GM19025 (cell line): ENCODE measurements around the gene TAF7L.
"Not testable (repeated sequence)": the region's sequence is repeated elsewhere in the genome, so short reads cannot be mapped to it uniquely, and the experiment has no call there.

ENCODE experiments used
- ATAC-seq: cut with Tn5 transposase; IDR thresholded peaks from one replicate; pipeline ENCODE4 v1.9.1; 2021; ENCODE audit warnings: mild to moderate bottlenecking, low read depth, moderate library complexity; ENCODE audit not compliant: unreplicated experiment

The TAF7L gene, protein sequence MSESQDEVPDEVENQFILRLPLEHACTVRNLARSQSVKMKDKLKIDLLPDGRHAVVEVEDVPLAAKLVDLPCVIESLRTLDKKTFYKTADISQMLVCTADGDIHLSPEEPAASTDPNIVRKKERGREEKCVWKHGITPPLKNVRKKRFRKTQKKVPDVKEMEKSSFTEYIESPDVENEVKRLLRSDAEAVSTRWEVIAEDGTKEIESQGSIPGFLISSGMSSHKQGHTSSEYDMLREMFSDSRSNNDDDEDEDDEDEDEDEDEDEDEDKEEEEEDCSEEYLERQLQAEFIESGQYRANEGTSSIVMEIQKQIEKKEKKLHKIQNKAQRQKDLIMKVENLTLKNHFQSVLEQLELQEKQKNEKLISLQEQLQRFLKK

DNA sequence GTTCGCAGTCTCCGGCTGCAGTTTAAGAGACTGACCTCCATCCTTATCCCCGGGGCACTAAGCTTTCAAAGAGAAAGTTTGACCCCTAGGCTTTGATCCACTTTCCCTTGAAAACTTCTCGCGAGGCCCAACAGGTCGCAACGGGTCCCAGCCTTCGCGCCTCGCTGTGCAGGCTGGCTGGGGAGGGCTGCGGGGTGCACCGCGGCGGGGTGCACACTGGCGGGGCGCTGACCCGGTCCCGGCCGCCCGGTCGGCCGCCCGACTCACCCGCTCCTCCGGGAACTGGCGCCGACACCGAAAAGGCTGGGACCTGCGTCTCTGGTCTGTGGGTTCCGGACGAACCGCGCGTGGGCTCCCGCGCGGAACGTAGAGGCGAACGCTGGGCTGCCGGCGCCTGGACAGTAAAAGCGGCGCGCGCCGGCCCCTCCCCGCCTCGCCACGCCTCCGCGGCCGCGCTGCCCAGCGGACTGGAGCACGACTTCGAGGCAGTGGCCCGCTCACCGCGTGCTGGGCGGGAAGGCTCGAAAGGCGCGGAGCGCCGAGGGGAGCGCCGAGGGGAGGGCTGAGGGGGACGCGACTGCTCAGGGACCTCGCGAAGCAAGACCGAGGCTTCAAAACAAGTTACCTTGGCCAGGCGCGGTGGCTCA, at the start of gene TAF7L:
Gene TAF7L (minus strand): TSS at position 378 of the 647 bp plus-strand sequence. CDS start 3,791 bp downstream, outside the sequence.
- ATAC-seq = no peak

- ATAC-seq = no peak
Observed at GRCh38 chrX:101337776-101338271, 46.7 kb upstream of the TAF7L start.

DNA sequence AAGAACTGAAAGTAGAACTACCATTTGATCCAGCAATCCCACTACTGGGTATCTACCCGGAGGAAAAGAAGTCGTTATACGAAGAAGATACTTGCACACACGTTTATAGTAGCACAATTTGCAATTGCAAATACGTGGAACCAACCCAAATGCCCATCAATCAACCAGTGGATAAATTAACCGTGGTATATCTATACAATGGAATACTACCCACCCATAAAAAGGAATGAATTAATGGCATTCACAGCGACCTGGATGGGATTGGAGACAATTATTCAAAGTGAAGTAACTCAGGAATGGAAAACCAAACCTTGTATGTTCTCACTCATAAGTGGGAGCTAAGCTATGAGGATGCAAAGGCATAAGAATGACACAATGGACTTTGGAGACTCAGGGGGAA, 43.2 kb upstream of the TAF7L start:
- not testable (repeated sequence) for ATAC-seq

GRCh38 chrX:101326600-101326999, 35.5 kb upstream of the TAF7L start:
- ATAC-seq = not testable (repeated sequence)

DNA sequence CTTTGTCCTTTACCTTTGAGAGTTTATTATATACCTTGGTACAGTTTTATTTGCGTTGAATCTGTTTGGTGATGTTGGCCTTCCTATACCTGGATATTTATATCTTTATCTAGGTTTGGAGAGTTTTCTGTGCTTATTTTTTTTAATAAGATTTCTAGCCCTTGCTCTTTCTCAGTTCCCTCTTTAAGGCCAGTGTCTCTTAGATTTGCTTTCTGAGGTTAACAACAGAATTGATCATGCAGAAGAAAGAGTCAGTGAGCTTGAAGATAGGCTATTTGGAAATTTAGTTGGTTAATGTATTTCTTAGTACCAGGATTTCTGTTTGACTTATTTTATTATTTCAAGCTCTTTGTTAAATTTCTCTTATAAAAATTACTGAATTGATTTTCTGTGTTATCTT, 12.7 kb upstream of the TAF7L start:
- ATAC-seq = no peak

- not testable (repeated sequence) for ATAC-seq
Observed at GRCh38 chrX:101295603-101296002, 4.5 kb upstream of the TAF7L start.

DNA sequence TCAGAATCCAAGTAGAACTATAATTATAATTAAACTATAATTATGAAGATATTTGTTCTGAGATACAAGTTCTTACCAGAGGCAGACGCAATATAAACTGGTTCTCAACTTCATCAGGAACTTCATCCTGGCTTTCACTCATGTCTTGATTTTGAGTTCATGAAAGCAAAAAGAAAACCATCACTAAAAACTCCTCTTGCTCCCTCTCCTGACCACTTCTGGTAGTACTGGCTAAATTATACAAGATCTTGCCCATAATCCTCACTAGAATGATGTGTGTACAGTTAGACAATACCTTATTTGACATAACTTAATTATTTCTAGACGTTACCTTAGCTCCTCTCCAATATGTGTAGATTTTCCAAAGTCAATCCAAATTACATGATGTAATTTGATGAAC, 3.7 kb downstream of the TAF7L start:
- no peak for ATAC-seq

DNA sequence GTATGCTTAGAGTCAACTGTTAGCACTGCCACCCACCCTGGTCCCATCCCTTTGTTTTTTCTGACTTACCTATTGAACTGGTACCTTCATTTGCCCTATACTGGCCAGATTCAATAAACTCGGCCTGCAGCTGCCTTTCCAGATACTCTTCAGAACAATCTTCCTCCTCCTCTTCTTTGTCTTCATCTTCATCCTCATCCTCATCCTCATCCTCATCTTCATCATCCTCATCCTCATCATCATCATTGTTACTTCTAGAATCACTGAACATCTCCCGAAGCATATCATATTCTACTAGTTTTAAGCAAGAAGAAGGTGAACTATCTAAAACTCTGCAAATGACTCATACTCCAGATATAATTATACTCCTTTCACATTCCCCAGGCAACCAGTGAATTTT, 14.9 kb downstream of the TAF7L start:
- ATAC-seq = no peak

- no peak for ATAC-seq
Observed at GRCh38 chrX:101274198-101274597, 16.9 kb downstream of the TAF7L start.

- ATAC-seq = no peak
Observed at GRCh38 chrX:101265869-101266428, 25.2 kb downstream of the TAF7L start.

- ATAC-seq = no peak
Observed at GRCh38 chrX:101263766-101264165, 27.4 kb downstream of the TAF7L start.

DNA sequence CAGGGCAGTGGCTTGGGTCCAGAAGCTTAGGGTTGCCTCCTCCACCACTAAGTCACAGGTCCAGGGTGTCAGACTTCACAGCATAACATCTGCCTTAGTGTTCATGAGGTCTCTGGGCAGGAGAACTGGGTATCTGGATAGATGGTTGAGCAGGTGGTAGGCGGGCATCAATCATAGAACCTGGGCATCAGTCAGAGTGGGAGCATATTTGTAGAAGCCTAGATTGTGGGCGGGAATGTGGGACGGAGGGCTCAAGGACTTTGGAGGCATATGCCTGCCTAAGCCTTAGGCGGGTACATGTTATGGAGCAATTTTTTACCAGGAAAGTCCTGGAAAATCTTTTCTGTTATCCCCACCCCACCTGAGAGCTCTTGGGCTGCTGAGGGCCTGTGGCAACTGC, 28.5 kb downstream of the TAF7L start:
- no peak for ATAC-seq

DNA sequence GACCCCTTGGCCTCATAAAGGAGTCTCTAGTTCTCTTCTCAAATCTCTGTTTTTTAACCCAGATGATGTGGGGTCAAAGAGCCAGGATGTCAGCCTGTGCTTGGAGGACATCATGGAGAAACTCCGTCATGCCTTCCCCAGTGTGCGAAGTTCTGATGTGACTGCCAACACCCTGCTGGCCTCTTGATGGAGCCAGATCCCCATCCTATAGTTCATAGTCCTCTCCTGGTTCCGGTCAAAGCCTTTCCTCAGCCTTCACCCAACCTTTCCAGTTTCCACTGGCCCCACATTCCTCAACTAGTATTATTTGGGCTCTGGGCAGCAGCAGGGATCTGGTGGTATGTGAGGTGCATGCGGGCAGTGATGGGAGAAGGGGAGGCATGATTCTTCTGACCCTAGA, 30.7 kb downstream of the TAF7L start:
- no peak for ATAC-seq

DNA sequence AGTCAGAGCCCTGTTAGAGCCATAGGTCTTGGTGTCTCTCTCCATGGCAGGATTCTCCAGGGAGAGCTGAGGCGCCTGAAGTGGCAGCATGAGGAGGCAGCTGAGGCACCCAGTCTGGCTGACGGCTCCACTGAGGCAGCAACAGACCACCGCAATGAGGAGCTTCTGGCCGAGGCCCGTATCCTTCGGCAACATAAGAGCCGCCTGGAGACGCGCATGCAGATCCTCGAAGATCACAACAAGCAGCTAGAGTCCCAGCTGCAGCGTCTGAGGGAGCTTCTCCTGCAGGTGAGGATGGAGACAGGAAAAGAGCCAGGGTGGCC, 32.9 kb downstream of the TAF7L start:
- no peak for ATAC-seq

DNA sequence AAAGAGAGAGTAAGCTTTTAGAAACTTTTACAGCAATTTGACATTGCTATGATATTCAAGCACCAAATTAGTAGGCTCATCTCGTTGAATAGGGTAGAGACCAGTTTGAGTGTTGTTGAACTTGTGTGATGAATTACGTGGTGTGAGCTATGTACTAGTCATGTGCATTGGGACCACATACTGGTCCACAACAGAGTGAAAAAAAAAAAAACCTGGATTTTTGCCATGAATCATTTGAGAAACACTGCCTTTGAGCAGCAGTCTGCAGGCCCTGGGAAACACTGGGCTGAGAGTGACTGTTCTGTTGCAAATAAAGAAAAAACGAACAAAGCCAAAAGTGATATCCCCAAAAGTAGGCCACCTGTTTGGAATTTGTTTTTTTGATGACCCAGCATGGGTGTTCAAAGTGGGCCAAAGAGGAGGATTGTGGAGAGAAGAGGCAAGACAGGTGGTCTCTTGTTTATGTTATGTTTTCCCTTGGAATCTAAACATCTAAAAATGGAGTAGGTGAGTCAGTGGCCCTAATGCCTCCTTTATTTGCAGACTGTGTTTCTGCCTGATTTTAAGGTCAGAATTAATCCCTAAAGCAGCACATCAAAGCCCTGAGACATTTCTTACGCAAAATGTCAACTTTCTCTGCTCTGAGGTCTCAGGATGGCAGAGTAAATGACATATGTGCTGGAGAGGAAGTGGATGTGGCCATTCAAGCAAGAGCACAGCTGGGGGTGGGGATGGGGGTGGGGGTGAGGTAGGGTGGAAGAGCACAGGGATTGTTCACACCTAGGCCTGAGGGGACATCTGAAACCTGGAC, 33.5 kb downstream of the TAF7L start:
- no peak for ATAC-seq

GRCh38 chrX:101252634-101253033, 38.5 kb downstream of the TAF7L start:
- ATAC-seq = no peak

DNA sequence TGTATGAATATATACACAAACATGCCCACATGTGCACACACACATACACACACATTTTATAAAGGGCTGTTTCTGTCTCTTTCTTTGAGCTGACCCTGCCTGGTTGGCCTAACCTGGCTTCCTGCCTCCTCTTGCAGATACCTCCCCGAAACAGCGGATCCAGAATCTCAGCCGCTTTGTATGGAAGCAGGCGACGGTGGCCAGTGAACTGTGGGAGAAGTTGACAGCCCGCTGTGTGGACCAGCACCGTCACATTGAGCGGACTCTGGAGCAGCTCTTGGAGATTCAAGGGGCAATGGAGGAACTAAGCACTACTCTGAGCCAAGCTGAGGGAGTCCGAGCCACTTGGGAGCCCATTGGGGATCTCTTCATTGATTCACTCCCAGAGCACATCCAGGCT, 49.6 kb downstream of the TAF7L start:
- ATAC-seq = no peak

- ATAC-seq = no peak
Observed at GRCh38 chrX:101237041-101237440, 54.1 kb downstream of the TAF7L start.

DNA sequence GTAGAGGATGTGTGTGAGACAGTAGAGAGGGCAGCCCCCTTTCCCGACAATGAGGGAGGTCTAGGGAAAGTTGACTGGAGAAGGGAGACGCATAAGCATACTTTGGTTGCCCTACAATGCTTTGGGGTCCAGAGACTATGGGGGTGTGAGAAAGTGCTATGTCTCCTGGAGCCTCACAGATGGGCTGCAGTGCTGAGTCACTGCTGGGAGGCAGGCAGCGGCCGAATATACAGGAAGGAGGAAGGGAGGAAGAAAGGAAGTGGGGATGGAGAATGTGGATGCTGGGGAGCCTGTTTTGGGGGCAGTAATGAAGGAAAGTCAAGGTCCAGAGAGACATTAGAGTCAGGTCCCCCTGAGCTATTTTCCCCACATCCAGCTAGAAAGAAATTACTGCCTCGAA, 58.8 kb downstream of the TAF7L start:
- no peak for ATAC-seq

GRCh38 chrX:101231080-101231479, 60.1 kb downstream of the TAF7L start:
- ATAC-seq = no peak

GRCh38 chrX:101230636-101231035, 60.5 kb downstream of the TAF7L start:
- no peak for ATAC-seq
